Epithelial cell of proximal tubule (primary cell): ENCODE results near the gene TANC1. TPM values are rescaled to one million over a fixed set of nuclear protein-coding genes. Genes with fewer than 3 reads are reported as not detected.

ENCODE experiments used
- DNase-seq: peaks from one replicate; pipeline ENCODE4 v3.0.0-alpha.2; 2011; ENCODE audit warnings: low read depth
- H3K4me3 ChIP-seq: 2 replicates; pipeline ENCODE4 v1.5.1; 2011; ENCODE audit warnings: low read depth, mild to moderate bottlenecking, low read length
- total RNA-seq: library from RNA; depleted of rRNA; stranded (reverse); fragments of >200 nt; gene quantifications from 2 replicates; pipeline ENCODE4 v1.2.3, GENCODE V29; 2015
- TF ChIP-seq, protein P1 (sequence below): conservative IDR thresholded peaks from 2 replicates; pipeline ENCODE4 v1.5.1; 2012; ENCODE audit warnings: low read depth, mild to moderate bottlenecking, low read length

TANC1 gene
- total RNA-seq, 1 donor from 2014 or later: 14.3 TPM

DNA sequence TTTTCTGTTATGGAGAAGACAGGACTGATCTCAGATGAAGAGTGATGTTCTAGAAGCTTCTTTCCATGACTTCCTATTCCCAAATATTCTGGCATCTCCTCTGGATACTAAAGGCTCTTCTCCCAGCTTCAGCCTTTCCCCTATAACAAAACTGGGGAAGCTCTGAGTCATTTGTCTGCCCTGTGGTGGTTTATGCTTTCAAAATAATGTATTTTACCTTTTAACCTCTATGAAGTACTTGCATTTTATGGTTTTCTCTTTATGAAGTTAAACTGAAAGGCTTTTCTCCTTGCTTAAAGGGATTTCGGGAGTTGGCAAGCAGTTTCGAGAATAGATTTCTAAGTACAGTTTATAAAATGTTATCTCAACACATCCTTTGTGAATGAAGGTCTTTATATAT, 104.4 kb downstream of the TANC1 start:
- TF ChIP-seq, protein P1, sequence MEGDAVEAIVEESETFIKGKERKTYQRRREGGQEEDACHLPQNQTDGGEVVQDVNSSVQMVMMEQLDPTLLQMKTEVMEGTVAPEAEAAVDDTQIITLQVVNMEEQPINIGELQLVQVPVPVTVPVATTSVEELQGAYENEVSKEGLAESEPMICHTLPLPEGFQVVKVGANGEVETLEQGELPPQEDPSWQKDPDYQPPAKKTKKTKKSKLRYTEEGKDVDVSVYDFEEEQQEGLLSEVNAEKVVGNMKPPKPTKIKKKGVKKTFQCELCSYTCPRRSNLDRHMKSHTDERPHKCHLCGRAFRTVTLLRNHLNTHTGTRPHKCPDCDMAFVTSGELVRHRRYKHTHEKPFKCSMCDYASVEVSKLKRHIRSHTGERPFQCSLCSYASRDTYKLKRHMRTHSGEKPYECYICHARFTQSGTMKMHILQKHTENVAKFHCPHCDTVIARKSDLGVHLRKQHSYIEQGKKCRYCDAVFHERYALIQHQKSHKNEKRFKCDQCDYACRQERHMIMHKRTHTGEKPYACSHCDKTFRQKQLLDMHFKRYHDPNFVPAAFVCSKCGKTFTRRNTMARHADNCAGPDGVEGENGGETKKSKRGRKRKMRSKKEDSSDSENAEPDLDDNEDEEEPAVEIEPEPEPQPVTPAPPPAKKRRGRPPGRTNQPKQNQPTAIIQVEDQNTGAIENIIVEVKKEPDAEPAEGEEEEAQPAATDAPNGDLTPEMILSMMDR: no peak
- H3K4me3 ChIP-seq: no peak overlapping the region
- DNase-seq: no peak

DNA sequence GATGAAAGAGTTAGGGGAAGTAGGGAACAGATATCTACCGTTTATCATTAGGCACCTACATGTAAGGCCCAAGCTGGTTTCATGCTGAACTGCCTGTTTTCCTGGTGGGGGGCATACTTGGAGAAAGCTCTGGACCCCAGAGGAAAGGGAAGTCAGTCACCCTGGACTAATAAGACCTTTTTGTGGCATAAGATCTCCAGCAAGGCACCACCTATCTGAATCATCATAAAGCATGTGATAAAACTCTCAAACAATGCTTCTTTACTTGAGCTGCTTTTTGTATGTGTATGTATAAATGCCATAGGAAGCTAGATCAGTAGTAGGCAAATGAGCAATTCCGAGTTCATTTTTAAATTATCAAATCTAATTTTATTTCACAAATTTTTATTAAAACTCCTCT, 104.8 kb downstream of the TANC1 start:
- no peak for DNase-seq
- H3K4me3 ChIP-seq: no peak overlapping the region
- TF ChIP-seq, protein P1: no peak

DNA sequence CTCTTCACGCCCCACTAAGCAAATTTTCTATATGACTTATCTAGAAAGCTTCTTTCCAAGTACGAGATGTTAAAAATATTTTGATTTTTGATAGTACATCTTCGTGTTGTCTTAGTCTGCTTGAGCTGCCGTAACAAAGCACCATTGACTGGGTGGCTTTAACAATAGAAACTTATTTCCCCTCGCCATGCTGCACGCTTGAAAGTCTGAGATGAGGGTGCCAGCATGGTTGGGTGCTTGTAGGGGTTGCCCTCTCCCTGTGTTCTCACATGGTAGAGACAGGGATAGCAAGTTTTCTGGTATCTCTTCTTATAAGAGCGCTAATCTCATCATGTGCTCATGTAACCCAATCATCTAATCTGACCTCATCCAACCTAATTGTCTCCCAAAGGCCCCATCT, 106.2 kb downstream of the TANC1 start:
- H3K4me3 ChIP-seq: no peak overlapping the region
- TF ChIP-seq, protein P1: no peak
- no peak for DNase-seq

DNA sequence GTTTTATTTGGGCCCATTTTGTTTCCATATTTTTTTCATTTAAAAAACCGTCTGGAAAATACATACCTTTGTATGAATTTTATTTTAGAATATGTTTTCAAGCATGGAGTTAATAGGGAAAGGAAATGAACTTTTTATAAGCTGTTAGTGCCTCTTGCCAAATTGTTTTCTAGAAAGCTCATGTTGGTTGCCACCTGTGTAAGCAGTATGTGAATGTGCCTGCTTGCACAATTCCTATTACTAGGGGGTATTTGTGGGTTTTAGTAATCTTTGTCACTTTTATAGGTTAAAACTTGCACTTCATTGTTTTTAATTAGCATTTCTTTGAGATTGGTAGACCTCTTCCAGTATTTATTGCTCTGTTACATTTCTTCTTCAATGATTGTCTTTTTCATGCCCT, 107.3 kb downstream of the TANC1 start:
- TF ChIP-seq, protein P1: no peak
- no peak for DNase-seq
- H3K4me3 ChIP-seq: no peak overlapping the region

DNA sequence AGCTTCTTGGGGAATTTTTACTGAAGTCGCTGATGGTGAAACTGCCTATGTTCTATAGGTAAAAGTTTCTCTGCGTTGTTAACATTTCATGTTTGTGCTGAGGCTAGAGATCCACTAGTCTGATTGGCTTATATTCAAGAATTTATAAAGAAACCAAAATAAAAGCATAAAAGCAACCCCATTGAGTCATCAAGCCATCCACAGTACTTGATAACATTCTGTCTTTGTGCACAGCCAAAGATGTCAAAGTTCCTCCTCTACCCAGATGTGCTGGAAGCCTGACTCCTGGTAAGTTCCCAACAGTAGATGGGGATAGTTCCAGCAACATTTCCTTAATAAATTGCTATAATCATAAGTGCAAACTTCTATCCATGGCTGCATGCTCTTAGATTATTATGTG, 107.8 kb downstream of the TANC1 start:
- H3K4me3 ChIP-seq: no peak overlapping the region
- DNase-seq: no peak
- TF ChIP-seq, protein P1: no peak

DNA sequence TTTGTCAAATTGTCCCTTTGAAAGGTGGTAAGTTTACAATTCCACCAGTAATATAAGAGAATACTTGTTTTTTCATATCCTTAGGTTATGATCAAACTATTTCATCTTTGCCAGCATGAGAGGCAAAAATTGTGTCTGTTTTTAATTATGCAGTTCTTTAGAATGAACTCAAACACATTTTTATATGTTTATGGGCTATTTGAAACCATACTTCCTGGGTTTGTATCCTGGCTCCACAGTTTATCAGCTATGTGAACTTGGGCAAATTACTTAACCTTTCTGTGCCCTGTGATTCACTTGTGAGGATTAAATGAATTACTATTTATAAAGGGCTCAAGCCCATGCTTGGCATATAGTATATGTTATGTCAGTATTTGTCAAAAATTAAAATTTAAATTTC, 109.4 kb downstream of the TANC1 start:
- DNase-seq: no peak
- TF ChIP-seq, protein P1: no peak
- H3K4me3 ChIP-seq: no peak overlapping the region

DNA sequence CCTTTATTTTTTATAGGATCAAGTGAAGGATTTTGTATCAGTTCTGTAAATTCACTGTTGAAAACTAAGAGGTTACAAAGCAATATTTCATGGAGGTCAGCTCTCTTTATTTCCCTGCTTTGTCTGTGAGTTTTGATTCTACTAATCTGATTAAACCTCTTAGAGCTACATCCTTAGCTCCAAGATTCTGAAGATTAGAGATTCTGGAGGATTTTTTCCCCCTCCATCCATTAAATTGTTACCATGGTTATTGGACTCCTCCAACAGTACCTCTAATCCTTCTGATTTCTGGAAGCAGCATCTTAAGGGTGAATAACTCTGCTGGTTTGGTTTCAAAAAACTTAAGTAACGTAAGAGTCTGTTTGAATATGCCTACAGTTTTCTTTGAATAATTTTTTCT, 110.0 kb downstream of the TANC1 start:
- DNase-seq: no peak
- no peak overlapping the region for H3K4me3 ChIP-seq
- TF ChIP-seq, protein P1: no peak
